Measurements from ENCODE around the gene DHX30. TPM values are rescaled to one million over a fixed set of nuclear protein-coding genes. Genes with fewer than 3 reads are reported as not detected.
A peak's percentile ranks its signal among the peaks of the same experiment; 100 is the strongest.
"Not testable (repeated sequence)": the region's sequence is repeated elsewhere in the genome, so short reads cannot be mapped to it uniquely, and the experiment has no call there.

The DHX30 gene, protein sequence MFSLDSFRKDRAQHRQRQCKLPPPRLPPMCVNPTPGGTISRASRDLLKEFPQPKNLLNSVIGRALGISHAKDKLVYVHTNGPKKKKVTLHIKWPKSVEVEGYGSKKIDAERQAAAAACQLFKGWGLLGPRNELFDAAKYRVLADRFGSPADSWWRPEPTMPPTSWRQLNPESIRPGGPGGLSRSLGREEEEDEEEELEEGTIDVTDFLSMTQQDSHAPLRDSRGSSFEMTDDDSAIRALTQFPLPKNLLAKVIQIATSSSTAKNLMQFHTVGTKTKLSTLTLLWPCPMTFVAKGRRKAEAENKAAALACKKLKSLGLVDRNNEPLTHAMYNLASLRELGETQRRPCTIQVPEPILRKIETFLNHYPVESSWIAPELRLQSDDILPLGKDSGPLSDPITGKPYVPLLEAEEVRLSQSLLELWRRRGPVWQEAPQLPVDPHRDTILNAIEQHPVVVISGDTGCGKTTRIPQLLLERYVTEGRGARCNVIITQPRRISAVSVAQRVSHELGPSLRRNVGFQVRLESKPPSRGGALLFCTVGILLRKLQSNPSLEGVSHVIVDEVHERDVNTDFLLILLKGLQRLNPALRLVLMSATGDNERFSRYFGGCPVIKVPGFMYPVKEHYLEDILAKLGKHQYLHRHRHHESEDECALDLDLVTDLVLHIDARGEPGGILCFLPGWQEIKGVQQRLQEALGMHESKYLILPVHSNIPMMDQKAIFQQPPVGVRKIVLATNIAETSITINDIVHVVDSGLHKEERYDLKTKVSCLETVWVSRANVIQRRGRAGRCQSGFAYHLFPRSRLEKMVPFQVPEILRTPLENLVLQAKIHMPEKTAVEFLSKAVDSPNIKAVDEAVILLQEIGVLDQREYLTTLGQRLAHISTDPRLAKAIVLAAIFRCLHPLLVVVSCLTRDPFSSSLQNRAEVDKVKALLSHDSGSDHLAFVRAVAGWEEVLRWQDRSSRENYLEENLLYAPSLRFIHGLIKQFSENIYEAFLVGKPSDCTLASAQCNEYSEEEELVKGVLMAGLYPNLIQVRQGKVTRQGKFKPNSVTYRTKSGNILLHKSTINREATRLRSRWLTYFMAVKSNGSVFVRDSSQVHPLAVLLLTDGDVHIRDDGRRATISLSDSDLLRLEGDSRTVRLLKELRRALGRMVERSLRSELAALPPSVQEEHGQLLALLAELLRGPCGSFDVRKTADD
- total RNA-seq = 79.2 and 99.7 TPM in 2 replicates

DNA sequence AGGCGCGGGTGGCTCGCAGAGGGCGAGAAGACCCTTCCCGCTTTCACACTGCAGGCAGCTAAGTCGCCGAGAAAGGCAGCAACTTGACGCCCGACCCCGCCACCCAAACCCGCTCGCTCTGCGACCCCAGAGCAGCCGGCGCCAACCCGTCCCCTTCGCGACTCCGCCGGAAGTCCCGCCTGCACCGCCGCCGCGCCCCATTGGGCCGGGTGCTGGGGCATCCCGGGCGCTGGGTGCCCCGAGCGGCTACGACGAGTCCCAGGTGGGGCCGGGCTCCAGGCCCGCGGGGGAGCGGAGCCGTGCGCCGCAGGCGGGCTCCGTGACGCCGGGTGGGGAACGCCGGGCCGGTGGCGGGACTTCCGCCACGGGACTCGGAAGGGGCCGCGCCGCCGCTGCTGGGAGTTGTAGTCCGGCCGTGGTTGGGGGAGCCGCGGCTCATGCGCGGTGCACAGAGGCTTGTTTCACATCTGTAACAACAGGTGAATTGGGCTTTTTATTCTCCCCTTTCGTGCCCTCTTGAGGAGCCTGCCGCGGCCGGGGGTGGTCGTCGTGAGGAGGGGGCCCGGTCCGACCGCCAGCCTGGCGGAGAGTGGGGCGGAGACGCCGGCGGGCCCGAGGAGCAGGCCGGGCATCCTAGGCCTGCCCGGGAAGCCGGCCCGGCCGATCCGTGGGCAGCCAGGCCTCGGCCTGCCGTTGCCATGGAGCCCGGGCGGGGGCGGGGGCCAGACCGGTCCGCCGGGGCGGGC lies at the start of gene DHX30:
Gene DHX30, plus strand, starts transcription at position 405 of the 746 bp plus-strand sequence. CDS start 7,546 bp downstream, outside the sequence.
- peak; percentile 58 for DNase-seq (ENCODE audit: low read depth, low spot score)

GRCh38 chr3:47758261-47759025 lies 44.5 kb upstream of the DHX30 start:
- no peak for DNase-seq (ENCODE audit: low read depth, low spot score)

GRCh38 chr3:47760207-47760606 lies 42.7 kb upstream of the DHX30 start:
- not testable (repeated sequence) for DNase-seq (ENCODE audit: low read depth, low spot score)

- no peak for DNase-seq (ENCODE audit: low read depth, low spot score)
Measured at GRCh38 chr3:47761046-47761445, 41.9 kb upstream of the DHX30 start.

DNA sequence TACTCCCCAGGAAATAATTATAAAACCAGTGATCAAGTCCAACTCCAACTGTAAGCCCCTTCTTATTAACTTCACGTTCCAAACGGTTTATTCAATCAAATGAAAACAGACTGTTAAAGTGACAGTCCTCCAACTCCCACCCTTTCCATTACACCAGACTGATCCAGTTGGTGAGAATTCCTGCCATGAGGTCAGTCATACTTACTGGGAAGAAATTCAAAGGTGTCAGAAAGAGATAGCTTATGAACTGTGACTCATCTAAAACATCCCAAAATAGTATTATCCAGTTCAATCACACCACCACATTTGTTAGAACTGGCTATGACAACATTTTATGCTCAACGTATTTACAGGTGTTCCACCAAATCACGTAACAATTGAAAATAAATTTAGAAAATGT lies 40.7 kb upstream of the DHX30 start:
- DNase-seq (ENCODE audit: low read depth, low spot score) = no peak

DNA sequence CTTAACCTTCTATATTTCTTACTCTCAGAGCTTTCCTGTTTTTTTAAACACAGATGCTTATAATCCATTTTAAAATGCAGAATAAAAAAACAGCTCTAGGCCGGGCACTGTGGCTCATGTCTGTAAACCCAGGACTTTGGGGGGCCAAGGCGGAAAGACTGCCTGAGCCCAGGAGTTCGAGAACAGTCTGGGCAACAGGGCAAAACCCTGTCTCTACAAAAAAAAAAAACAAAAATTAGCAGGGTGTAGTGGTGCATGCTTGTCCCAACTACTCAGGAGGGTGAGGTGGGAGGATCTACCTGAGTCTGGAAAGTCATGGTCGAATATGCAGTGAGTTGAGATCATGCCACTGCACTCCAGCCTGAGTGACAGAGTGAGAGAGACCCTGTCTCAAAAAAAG lies 36.8 kb upstream of the DHX30 start:
- no peak for DNase-seq (ENCODE audit: low read depth, low spot score)

DNA sequence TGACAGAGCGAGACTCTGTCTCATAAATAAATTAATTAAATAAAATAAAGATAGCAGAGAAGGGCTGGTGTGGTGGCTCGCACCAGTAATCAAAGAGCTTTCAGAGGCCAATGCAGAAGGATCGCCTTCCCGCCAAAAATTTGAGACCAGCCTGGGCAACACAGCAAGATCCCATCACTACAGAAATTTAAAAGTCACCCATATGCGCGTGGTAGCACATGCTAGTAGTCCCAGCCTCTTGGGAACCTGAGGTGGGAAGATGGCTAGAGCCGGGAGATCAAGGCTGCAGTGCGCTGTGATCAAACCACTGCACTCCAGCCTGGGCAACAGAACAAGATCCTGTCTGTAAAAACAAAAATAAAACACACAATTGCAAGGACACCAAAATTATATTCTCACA lies 30.9 kb upstream of the DHX30 start:
- no peak for DNase-seq (ENCODE audit: low read depth, low spot score)

DNA sequence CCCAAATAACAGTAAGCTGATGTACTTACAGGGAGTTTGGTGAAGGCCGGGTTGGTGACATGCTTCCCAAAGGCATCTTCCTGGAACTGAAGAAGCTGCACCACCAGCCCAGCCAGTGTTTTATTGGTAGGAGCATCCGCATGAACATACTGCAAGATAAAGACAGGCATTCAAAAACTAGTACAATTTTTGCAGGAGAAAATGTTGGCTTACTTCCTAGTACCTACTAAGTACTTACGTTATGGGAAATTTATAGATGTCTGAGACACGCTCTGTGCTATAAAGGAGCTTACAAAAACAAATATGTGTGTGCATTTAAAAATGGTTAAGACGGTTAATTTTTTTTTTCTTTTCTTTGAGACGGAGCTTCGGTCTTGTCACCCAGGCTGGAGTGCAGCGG lies 30.1 kb upstream of the DHX30 start:
- DNase-seq (ENCODE audit: low read depth, low spot score) = no peak

GRCh38 chr3:47778746-47779145 lies 24.2 kb upstream of the DHX30 start:
- DNase-seq (ENCODE audit: low read depth, low spot score) = no peak

- DNase-seq (ENCODE audit: low read depth, low spot score) = no peak
Measured at GRCh38 chr3:47780741-47781684, 21.9 kb upstream of the DHX30 start.

GRCh38 chr3:47781685-47782445 lies 21.1 kb upstream of the DHX30 start, which contains the start of gene SMARCC1:
SMARCC1 (minus strand) TSS chr3:47781893; CDS start chr3:47781797, 96 bp downstream.
- DNase-seq (ENCODE audit: low read depth, low spot score) = peak; percentile 89

DNA sequence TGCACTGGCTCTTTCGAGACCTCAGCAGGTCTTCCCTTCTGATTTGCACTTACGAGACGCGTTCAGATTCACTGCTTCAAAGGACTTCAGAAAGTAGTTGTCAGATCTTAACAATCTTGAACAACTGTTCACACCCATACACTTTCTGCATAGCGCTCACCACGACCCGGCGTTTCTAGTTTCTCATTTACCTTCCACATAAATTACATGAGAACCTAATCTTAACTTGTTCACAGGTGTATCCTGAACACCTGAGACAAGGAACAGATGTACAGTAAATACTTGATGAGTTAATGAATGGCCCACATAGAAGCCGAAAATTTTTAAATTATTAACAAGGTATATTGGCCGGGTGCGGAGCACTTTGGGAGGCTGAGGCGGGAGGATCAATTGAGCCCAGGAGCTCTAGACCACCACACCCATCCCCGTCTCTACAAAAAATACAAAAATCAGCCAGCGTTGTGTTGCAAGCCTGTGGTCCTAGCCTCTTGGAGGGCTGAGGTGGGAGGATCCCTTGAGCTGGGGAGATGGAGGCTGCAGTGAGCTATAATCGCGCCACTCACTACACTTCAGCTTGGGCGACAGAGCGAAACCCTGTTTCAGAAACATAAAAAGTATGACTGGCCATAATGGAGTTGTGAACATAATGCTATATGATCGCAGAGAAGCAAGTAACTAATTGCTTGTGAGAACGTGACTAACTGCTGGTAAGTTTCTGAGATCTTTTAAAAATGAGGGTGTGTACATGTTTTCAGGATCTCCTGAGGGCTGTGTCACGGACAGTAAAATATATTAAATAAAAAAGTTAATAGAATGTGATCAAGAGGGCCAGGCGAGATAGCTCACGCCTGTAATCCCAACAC lies 20.3 kb upstream of the DHX30 start:
- DNase-seq (ENCODE audit: low read depth, low spot score) = no peak

DNA sequence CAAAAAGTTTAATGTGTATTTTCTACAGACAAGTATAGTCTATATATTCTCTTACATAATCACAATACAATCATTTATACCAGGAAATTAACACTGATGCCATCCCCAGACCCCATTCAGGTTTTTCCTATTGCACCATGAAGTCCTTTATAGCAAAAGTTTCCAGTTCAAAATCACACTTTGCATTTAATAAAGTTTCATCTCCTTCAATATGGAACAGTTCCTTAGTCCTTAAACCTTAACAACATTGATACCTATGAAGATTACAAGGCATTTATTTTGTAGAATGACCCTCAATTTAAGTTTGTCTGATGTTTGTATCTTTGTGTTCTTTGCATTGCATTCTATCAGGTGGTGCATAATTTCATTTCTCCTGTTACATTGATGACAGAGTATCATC lies 19.3 kb upstream of the DHX30 start:
- no peak for DNase-seq (ENCODE audit: low read depth, low spot score)

DNA sequence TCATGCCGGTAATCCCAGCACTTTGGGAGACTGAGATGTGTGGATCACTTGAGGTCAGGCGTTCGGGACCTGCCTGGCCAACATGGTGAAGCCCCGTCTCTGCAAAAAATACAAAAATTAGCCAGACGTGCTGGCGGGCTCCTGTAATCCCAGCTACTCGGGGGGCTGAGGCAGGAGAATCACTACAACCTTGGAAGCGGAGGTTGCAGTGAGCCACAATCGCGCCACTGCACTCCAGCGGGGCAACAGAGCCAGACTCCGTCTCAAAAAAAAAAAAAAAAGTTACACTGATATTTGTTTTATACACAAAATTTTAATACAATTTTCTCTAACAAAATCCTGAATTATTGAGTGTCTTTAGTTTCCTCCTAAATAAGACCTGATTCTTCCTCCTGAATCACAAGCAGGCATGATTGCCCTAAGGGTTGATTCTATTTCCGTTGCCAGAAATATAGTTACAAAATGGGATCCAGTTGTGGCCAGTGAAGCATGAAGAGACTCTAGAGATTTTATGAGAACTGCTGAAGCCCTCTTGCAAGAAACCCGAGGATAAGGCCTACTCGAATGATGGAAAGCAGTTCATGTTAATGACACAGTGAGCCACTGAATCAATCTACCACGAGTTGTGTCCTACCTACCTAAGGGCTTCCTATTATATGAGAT lies 11.6 kb upstream of the DHX30 start:
- no peak for DNase-seq (ENCODE audit: low read depth, low spot score)

DNA sequence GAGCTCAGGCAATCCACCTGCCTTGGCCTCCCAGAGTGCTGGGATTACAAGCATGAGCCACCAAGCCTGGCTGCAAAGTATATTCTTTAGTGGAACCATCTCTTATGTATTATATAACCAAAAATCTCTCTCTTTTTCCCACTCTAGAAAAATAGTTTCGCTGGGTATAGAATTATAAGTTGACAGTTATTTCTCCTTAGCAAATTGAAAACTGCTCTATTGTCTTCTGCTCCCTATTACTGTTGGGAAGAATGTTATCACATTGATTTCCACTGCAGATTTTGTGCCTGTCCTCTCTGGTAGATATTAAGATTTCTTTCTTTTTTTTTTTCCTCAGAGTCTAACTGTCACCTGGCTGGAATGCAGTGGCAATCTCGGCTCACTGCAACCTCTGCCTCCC lies 10.2 kb upstream of the DHX30 start:
- no peak for DNase-seq (ENCODE audit: low read depth, low spot score)

DNA sequence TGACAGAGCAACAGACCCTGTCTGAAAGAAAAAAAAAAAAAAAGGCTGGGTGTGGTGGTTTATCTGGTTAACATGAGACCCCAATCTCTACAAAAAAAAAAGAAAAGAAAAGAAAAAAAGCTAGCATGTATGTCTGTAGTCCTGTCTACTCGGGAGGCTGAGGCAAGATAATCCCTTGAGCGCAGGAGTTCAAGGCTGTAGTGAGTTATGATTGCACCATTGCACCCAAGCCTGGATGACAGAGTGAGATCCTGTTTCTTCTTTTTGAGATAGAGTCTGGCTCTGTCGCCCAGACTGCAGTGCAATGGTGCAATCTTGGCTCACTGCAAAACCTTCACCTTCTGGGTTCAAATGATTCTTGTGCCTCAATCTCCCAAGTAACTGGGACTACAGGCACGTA lies 8.4 kb upstream of the DHX30 start:
- DNase-seq (ENCODE audit: low read depth, low spot score) = no peak

DNA sequence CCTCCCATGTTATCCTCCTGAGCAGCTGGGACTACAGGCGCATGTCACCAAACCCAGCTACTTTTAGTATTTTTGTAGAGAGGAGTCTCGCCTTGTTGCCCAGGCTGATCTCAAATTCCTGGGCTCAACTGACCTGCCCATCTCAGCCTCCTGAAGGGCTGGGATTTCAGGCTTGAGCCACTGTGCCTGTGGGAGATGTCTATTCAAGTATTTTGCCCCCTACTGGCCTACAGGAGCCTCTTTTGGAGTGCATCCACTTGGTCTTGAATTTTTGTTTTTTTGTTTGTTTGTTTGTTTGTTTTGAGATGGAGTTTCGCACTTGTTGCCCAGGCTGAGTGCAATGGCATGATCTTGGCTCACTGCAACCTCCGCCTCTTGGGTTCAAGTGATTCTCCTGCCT lies 3.2 kb upstream of the DHX30 start:
- no peak for DNase-seq (ENCODE audit: low read depth, low spot score)
